Fibroblast of lung (primary cell): ENCODE results near the gene NINJ2. TPM values are rescaled to one million over a fixed set of nuclear protein-coding genes. Genes with fewer than 3 reads are reported as not detected.

ENCODE experiments used
- DNase-seq, 2 donors: peaks; one replicate each; pipeline versions ENCODE4 v3.0.0 to v3.0.0-alpha.2; 2010; ENCODE audit warnings: low read depth in 2 of 2
- H2AFZ ChIP-seq: 2 replicates; pipeline ENCODE4 v1.5.1; 2012; ENCODE audit warnings: low read length, control low read depth, inconsistent platforms
- H3K27ac ChIP-seq: 2 replicates; pipeline ENCODE4 v1.5.1; 2011; ENCODE audit warnings: low read length, control low read depth; ENCODE audit not compliant: insufficient read depth
- H3K27me3 ChIP-seq: 2 replicates; pipeline ENCODE4 v1.5.1; 2011; ENCODE audit warnings: mild to moderate bottlenecking, low read length; ENCODE audit not compliant: control insufficient read depth, insufficient read depth
- H3K36me3 ChIP-seq: 2 replicates; pipeline ENCODE4 v1.5.1; 2011; ENCODE audit warnings: low read length; ENCODE audit not compliant: control insufficient read depth, insufficient read depth
- H3K4me1 ChIP-seq: 2 replicates; pipeline ENCODE4 v1.5.1; 2011; ENCODE audit warnings: low read length; ENCODE audit not compliant: control insufficient read depth, insufficient read depth; ENCODE audit errors: extremely low read depth
- H3K4me2 ChIP-seq: 2 replicates; pipeline ENCODE4 v1.5.1; 2011; ENCODE audit warnings: low read length, control low read depth; ENCODE audit not compliant: insufficient read depth; ENCODE audit errors: extremely low read depth
- H3K4me3 ChIP-seq, 4 experiments: fragments of 200-600 bp in 1 of 4; sonication (generic) in 1 of 4; replicated peaks in 1 of 4; 2 replicates each; pipeline ENCODE4 v1.5.1; 2011 to 2016; ENCODE audit warnings: low read length in 4 of 4, low read depth in 3 of 4, mild to moderate bottlenecking in 3 of 4, control low read depth in 2 of 4, inconsistent platforms in 1 of 4, mixed read lengths in 1 of 4; ENCODE audit not compliant: insufficient read depth in 1 of 4; ENCODE audit errors: control extremely low read depth in 1 of 4
- H3K79me2 ChIP-seq: 2 replicates; pipeline ENCODE4 v1.5.1; 2012; ENCODE audit warnings: mild to moderate bottlenecking, low read length, inconsistent platforms; ENCODE audit not compliant: control insufficient read depth, insufficient read depth
- H3K9ac ChIP-seq: 2 replicates; pipeline ENCODE4 v1.5.1; 2011; ENCODE audit warnings: mild to moderate bottlenecking, low read length, control low read depth; ENCODE audit not compliant: insufficient read depth
- H3K9me3 ChIP-seq: 2 replicates; pipeline ENCODE4 v1.5.1; 2012; ENCODE audit warnings: low read depth, low read length; ENCODE audit not compliant: control insufficient read depth, insufficient read depth
- H4K20me1 ChIP-seq: 2 replicates; pipeline ENCODE4 v1.5.1; 2011; ENCODE audit warnings: low read length; ENCODE audit not compliant: control insufficient read depth, insufficient read depth; ENCODE audit errors: extremely low read depth
- CTCF ChIP-seq, 2 donors: IDR thresholded peaks in 1 of 2; conservative IDR thresholded peaks in 1 of 2; 1 replicate in 1 of 2; 2 replicates in 1 of 2; pipeline ENCODE4 v1.5.1; 2011 to 2012; ENCODE audit warnings: low read length in 2 of 2, control low read depth in 1 of 2, inconsistent platforms in 1 of 2, low read depth in 1 of 2, mild to moderate bottlenecking in 1 of 2
- EZH2 ChIP-seq: IDR thresholded peaks from 2 replicates; pipeline ENCODE4 v1.5.1; 2012; ENCODE audit warnings: low read length, control low read depth, mild to moderate bottlenecking; ENCODE audit errors: missing control alignments
- polyA plus RNA-seq, 2 donors: library from polyadenylated mRNA; depleted of rRNA in 1 of 2; stranded (reverse) in 1 of 2; unstranded in 1 of 2; fragments of >200 nt; gene quantifications; 2 replicates each; pipeline ENCODE4 v1.2.1, GENCODE V29; 2011 to 2012; ENCODE audit warnings: missing spikeins in 1 of 2
- total RNA-seq: library from RNA; depleted of rRNA; stranded (reverse); fragments of >200 nt; gene quantifications from 2 replicates; pipeline ENCODE4 v1.2.1, GENCODE V29; 2014

Gene NINJ2
- total and polyA plus RNA-seq, 2 donors (not counting 1 experiment from before 2014, with no cell fraction given): 0.35 to 0.66 TPM

- H3K9me3 ChIP-seq: no peaks in the 10 kb centered on the region
- TF ChIP-seq EZH2 (no peak), CTCF (conservative IDR thresholded peaks at IDR 0.05 in 1 of 2, IDR thresholded peaks at IDR 0.05 in 1 of 2; ENCODE audit: low read depth in 1 of 2, low read length in 2 of 2) (no peak)
- no peaks in the 10 kb centered on the region for H3K36me3 ChIP-seq
- no peak overlapping the region for H3K4me2 ChIP-seq
- H3K9ac ChIP-seq: no peak overlapping the region
- no peak for DNase-seq
- no peaks in the 10 kb centered on the region for H3K27me3 ChIP-seq
- no peak overlapping the region for H3K27ac ChIP-seq
- no peaks in the 10 kb centered on the region for H3K79me2 ChIP-seq
- H4K20me1 ChIP-seq: no peaks in the 10 kb centered on the region
- H2AFZ ChIP-seq: no peak overlapping the region
- no peak overlapping the region for H3K4me3 ChIP-seq
- no peaks in the 10 kb centered on the region for H3K4me1 ChIP-seq
These were observed 43.9 kb downstream of the NINJ2 start for GRCh38 chr12:619346-619745.

- Histone ChIP-seq H3K27me3 (no peaks in the 10 kb centered on the region), H4K20me1 (no peaks in the 10 kb centered on the region), H3K4me2 (no peak overlapping the region), H3K4me1 (no peaks in the 10 kb centered on the region), H2AFZ (no peak overlapping the region), H3K27ac (no peak overlapping the region), H3K4me3 (no peak overlapping the region), H3K9me3 (no peaks in the 10 kb centered on the region), H3K36me3 (no peaks in the 10 kb centered on the region), H3K9ac (no peak overlapping the region), H3K79me2 (no peaks in the 10 kb centered on the region)
- TF ChIP-seq CTCF (conservative IDR thresholded peaks at IDR 0.05 in 1 of 2, IDR thresholded peaks at IDR 0.05 in 1 of 2; ENCODE audit: low read depth in 1 of 2, low read length in 2 of 2) (no peak), EZH2 (no peak)
- DNase-seq: no peak
These were observed 44.6 kb downstream of the NINJ2 start for GRCh38 chr12:618605-619004.

- H3K27ac ChIP-seq: no peak overlapping the region
- no peaks in the 10 kb centered on the region for H3K9me3 ChIP-seq
- no peak overlapping the region for H3K4me2 ChIP-seq
- no peak overlapping the region for H3K9ac ChIP-seq
- no peaks in the 10 kb centered on the region for H3K4me1 ChIP-seq
- no peak for TF ChIP-seq EZH2
- TF ChIP-seq CTCF (conservative IDR thresholded peaks at IDR 0.05 in 1 of 2, IDR thresholded peaks at IDR 0.05 in 1 of 2; ENCODE audit: low read depth in 1 of 2, low read length in 2 of 2): no peak
- no peaks in the 10 kb centered on the region for H3K36me3 ChIP-seq
- H3K79me2 ChIP-seq: no peaks in the 10 kb centered on the region
- no peaks in the 10 kb centered on the region for H3K27me3 ChIP-seq
- H3K4me3 ChIP-seq: no peak overlapping the region
- no peaks in the 10 kb centered on the region for H4K20me1 ChIP-seq
- H2AFZ ChIP-seq: no peak overlapping the region
- peak in 1 of 2 donors; percentile 62 for DNase-seq
These were observed 45.8 kb downstream of the NINJ2 start for GRCh38 chr12:617304-617915.
